OCI-LY7 (cell line): ENCODE measurements around the gene CCDC71L. TPM values are rescaled to one million over a fixed set of nuclear protein-coding genes. Genes with fewer than 3 reads are reported as not detected.

Experiments
- BruUV-seq: library from RNA; stranded (reverse); fragments of 400-500 nt; replicated peaks from 2 replicates; lab custom pipeline; 2021; lab: Mats Ljungman, UMichigan
- CTCF ChIA-PET: fragments of 300-600 bp; sonication (Branson Sonifier 250); formaldehyde crosslinking; loops from one replicate; lab custom pipeline; 2022; ENCODE audit warnings: antibody characterized with exemption; ENCODE audit not compliant: unreplicated experiment; lab: Charles Lee
- POLR2A ChIA-PET: fragments of 300-600 bp; sonication (Branson Sonifier 250); formaldehyde crosslinking; loops from one replicate; lab custom pipeline; 2022; ENCODE audit warnings: antibody characterized with exemption; lab: Charles Lee
- DNase-seq: peaks from one replicate; pipeline ENCODE4 v3.0.0-alpha.2; 2015; ENCODE audit warnings: low spot score
- H2AFZ ChIP-seq: fragments of 200-600 bp; sonication (generic), shearing (Covaris generic); 2 replicates; pipeline ENCODE4 v1.6.1; 2014; ENCODE audit warnings: mild to moderate bottlenecking, antibody characterized with exemption, low read length, moderate library complexity
- H3K27ac ChIP-seq: fragments of 200-600 bp; sonication (generic); 2 replicates; pipeline ENCODE4 v1.5.1; 2014; ENCODE audit warnings: mixed run types, low read depth, mild to moderate bottlenecking, moderate library complexity, low read length, inconsistent platforms; ENCODE audit not compliant: poor library complexity, severe bottlenecking
- H3K36me3 ChIP-seq: fragments of 200-600 bp; sonication (generic); 2 replicates; pipeline ENCODE4 v1.6.1; 2014; ENCODE audit warnings: mild to moderate bottlenecking, antibody characterized with exemption, low read length, moderate library complexity, mixed read lengths; ENCODE audit not compliant: insufficient read depth
- H3K4me1 ChIP-seq: fragments of 200-600 bp; sonication (generic); 2 replicates; pipeline ENCODE4 v1.5.1; 2014; ENCODE audit warnings: mild to moderate bottlenecking, low read length; ENCODE audit not compliant: insufficient read depth, poor library complexity, severe bottlenecking
- H3K4me2 ChIP-seq: fragments of 200-600 bp; sonication (generic); 2 replicates; pipeline ENCODE4 v1.6.1; 2014; ENCODE audit warnings: mild to moderate bottlenecking, low read length
- H3K4me3 ChIP-seq: fragments of 200-600 bp; sonication (generic); 2 replicates; pipeline ENCODE4 v1.5.1; 2014; ENCODE audit warnings: mild to moderate bottlenecking, low read depth, low read length; ENCODE audit not compliant: poor library complexity, severe bottlenecking
- H3K79me2 ChIP-seq: fragments of 200-600 bp; sonication (generic); 2 replicates; pipeline ENCODE4 v1.6.1; 2016; ENCODE audit warnings: low read depth, mild to moderate bottlenecking, low read length, moderate library complexity, mixed read lengths; ENCODE audit not compliant: insufficient read depth
- H3K9me2 ChIP-seq: fragments of 200-600 bp; sonication (generic); 2 replicates; pipeline ENCODE4 v1.6.1; 2016; ENCODE audit warnings: mild to moderate bottlenecking, low read length, mixed read lengths; ENCODE audit not compliant: insufficient read depth
- H3K9me3 ChIP-seq: fragments of 200-600 bp; sonication (generic); 2 replicates; pipeline ENCODE4 v1.6.1; 2014; ENCODE audit warnings: mild to moderate bottlenecking, mixed run types, low read length, mixed read lengths
- H4K20me1 ChIP-seq: fragments of 200-600 bp; sonication (generic); 2 replicates; pipeline ENCODE4 v1.6.1; 2014; ENCODE audit warnings: mild to moderate bottlenecking, antibody characterized with exemption, low read length, moderate library complexity, mixed read lengths; ENCODE audit not compliant: insufficient read depth
- CTCF ChIP-seq: fragments of 200-600 bp; sonication (generic); conservative IDR thresholded peaks from 2 replicates; pipeline ENCODE4 v1.5.1; 2014; ENCODE audit warnings: mild to moderate bottlenecking, antibody characterized with exemption, low read length, moderate library complexity, mixed read lengths
- EZH2phosphoT487 ChIP-seq: fragments of 200-600 bp; sonication (generic); IDR thresholded peaks from 2 replicates; pipeline ENCODE4 v1.6.1; 2018; ENCODE audit warnings: low read depth, borderline replicate concordance, mild to moderate bottlenecking, mixed run types, antibody characterized with exemption, low read length, moderate library complexity, mixed read lengths
- intact Hi-C: fragments of 100-400 bp; cut with micrococcal nuclease; formaldehyde crosslinking; loops from one replicate; pipeline ENCODE4 v1.10.0; 2022; ENCODE audit not compliant: unreplicated experiment
- total RNA-seq, 2 experiments: library from RNA; depleted of rRNA in 1 of 2; stranded (reverse); fragments of >200 nt in 1 of 2; shearing (Covaris generic) in 1 of 2; gene quantifications; 2 replicates each; pipeline ENCODE4 v1.2.3, GENCODE V29; 2014 to 2022

CCDC71L gene
- total RNA-seq, 2 experiments from 2014 or later = 18.5 to 20.5 TPM

GRCh38 chr7:106664343-106664742 lies 3.4 kb upstream of the CCDC71L start:
- Histone ChIP-seq H2AFZ (no peak overlapping the region), H3K36me3 (no peaks in the 10 kb centered on the region), H3K4me1 (peaks cover 4% of the 10 kb centered on the region), H3K4me2 (no peak overlapping the region), H3K27ac (no peak overlapping the region), H3K9me2 (no peaks in the 10 kb centered on the region), H3K9me3 (no peaks in the 10 kb centered on the region), H3K4me3 (no peak overlapping the region), H3K79me2 (no peaks in the 10 kb centered on the region; the same call in 1 of the 2 replicates), H4K20me1 (no peaks in the 10 kb centered on the region)
- DNase-seq = no peak
- BruUV-seq = no TSS peak
- intact Hi-C loops = loop anchor here (5.0 to 10.0 kb wide), 2 partner anchors 118 to 1210 kb away; no protein-coding TSS in a partner anchor
- TF ChIP-seq CTCF = no peak
- no peak for TF ChIP-seq EZH2phosphoT487
- ChIA-PET CTCF (no interaction called here), POLR2A (interaction anchor here (0.8 to 1.3 kb wide), 4 partner anchors 11 to 486 kb away, joined by 3 to 4 read pairs (median 3); no protein-coding TSS in a partner anchor)

- ChIA-PET CTCF (interaction anchor here (0.5 to 1.9 kb wide), 7 partner anchors 49 to 483 kb away, joined by 3 to 6 read pairs (median 3); no protein-coding TSS in a partner anchor), POLR2A (interaction anchor here (0.8 to 3.0 kb wide), 3 partner anchors 61 to 120 kb away, joined by 3 to 12 read pairs (median 6); no protein-coding TSS in a partner anchor)
- Histone ChIP-seq H3K27ac (peak overlapping the region; percentile 70), H4K20me1 (no peaks in the 10 kb centered on the region), H3K4me2 (peak overlapping the region; percentile 98), H3K4me1 (peaks cover 9% of the 10 kb centered on the region), H3K9me3 (no peaks in the 10 kb centered on the region), H3K9me2 (no peaks in the 10 kb centered on the region), H3K79me2 (peaks cover 6% of the 10 kb centered on the region; the same call in 1 of the 2 replicates), H2AFZ (peak overlapping the region; percentile 97), H3K36me3 (no peaks in the 10 kb centered on the region), H3K4me3 (peak overlapping the region; percentile 82)
- BruUV-seq = no TSS peak
- TF ChIP-seq EZH2phosphoT487 = no peak
- peak; percentile 83 for TF ChIP-seq CTCF
- intact Hi-C loops = loop anchor here (1.0 to 10.0 kb wide), 7 partner anchors 61 to 1215 kb away; partner anchors contain the start of gene NAMPT
- DNase-seq = peak; percentile 89
Measured at GRCh38 chr7:106659963-106660861, 746 bp downstream of the CCDC71L start.
